ENCODE data around the gene GREB1L.
"Not testable (repeated sequence)": the region's sequence is repeated elsewhere in the genome, so short reads cannot be mapped to it uniquely, and the experiment has no call there.

The GREB1L gene

DNA sequence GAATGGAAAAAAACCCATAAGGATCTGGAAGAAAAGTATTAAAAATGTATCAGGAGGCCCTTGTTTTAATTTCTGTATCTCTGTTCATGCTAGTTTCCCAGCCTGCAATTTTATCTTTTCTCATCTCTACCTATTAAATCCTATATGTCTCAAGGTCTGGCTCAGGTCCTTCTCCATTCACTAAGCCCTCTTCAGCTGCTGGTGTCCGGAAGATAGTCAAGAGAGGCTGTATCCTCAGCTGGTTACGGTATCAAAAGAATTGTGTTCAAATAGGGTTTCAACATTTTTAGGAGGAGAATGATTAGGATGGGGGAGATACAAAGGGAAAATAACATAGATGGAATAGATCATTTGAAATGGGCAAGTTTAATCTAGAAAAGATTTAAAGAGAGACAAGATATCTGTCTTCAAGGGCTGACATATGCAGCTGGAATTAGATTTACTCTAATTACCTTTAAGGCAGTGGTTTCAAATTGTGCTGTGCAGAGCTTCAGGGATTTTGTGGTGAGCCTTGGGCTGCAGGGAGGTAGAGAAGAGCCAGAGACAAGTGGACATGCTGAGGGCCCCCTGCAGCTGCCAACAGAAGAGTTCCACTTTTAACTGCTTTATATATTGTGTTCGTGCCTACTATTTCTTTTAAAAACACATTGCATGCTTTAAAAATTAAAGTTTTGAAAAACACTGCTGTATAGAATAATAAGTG, 24.1 kb downstream of the GREB1L start:
- DNase-seq, result no peak

DNA sequence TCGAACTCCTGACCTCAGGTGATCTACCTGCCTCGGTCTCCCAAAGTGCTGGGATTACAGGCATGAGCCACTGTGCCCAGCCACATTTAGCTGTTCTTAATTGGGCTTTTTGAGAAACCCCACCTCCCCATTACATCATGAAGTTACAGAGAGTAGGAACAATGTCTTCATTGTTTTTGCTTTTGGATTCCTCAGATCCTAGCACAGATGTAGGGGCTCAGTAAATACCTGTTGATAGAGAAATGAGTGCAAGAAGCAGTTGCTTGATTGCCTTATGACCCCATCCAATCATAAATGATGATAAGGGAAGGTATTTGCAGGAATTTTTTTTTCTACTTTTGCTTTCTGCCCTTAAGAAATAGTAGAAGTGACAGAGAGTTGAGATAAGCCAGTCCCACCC, 25.4 kb downstream of the GREB1L start:
- DNase-seq, result no peak

DNA sequence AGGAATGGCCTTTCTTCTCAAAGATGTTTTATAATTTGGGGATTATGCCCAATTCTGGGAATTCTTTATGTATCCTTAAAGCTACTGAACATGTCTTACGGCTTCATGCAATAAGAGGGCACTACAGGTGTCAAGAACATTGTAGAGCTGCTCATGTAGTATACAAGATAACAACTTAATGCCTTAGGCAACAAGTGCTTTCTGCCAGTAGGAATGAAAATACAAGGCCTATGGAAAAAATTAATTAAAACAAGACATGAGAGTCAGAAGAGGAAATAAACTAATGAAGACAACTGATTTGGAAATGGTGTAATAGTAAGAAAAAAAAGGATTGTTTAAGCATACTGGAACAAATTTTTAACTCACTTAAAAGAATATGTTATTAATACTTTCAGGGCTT, 27.3 kb downstream of the GREB1L start:
- DNase-seq, result no peak

DNA sequence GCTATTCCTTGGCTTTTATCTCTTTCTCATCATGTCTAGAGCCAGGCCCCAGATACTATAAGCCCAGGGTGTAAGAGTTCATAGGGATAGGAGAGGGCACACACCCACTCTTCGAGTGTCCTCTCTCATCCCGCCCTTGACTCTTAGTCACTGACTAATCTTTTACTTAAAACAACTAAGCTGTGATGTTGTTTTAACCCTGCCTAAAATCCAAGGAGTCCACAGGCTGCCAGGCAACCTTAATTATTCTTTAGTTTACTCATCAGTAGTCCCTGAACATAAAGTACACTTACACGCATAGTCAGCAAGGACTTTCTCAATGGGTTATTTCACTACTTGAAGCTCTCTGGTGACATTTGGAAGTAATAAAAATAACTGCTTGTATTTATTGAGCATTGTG, 28.4 kb downstream of the GREB1L start:
- no peak for DNase-seq

DNA sequence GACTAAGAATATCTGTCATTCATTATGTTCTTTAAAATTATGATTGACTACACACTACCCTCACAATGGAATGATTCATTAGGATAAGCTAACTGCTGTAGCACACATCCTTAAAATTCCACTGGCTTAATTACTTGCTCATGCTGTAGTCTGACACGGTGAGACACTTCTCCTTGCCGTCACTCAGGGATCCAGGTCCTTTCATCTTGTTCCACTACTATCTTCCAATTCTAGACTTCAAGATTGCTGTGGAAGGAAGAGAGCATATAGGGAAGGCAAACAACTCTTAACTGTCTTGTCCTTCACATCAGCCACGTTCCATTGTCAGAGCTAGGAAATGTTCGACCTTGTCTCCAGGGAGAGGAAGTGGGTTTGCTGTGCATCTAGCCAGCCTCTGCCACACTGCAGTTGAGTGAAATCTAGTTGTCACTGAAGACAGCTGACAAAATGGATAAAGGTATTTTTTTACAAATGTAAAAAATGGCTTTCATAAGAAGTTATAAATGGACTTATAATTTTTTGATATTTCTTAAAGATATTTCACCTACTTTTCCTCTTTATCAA, 30.1 kb downstream of the GREB1L start:
- DNase-seq, result no peak

DNA sequence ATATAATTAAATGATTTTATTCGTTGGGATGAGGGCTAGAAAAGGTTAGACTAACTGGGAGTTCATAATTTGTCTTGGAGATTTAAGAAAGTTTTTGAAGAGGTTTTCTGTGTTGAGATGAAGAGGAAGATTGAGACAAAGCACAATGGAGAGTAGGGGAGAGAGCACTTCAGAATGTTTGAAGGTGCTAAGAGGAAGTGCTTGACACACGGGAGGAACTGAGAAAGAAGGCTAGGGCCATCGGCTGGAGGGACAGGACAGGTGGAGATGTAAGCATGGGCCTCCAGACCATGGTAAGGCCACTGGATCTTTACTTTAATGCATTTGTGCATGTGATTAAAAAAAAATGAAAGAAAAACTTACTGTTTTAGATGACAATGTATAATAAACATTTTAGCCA, 31.5 kb downstream of the GREB1L start:
- DNase-seq, result no peak

DNA sequence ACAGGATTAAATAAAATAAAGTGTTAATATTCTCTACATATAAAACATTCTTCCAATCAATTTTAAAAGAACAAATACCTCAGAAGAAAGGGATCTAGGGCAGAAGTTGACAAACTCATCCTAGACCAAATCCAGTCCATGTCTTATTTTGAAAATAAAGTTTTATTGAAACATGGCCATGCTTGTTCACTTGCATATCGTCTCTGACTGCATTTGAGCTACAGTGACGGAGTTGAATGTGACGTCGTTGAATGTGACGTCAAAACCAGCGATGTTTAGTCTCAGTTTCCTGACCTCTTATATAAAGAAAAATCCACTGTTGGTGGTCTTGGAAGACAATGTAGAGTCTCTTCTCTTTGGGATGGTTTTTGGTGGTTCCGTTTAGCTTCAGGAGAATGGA, 33.6 kb downstream of the GREB1L start:
- DNase-seq, result no peak

DNA sequence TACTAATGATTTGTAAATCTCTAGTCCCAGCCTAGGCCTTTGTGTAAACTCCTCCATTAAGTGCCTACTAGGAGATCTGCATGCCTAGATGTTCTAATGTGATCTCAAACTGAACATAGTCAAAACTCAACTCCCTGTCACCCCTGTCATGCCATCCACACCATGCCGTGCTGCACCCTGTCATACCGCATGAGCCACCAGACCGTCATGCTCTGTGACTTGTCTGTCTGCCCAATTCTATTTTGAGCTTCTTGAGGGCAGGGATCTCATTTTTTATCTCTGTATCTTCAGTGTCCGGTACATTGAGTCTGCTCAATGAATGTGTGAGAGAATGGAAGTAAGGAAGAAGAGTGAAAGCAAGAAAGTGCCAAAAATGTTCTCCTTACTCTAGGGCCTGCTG, 35.5 kb downstream of the GREB1L start:
- DNase-seq, result no peak

DNA sequence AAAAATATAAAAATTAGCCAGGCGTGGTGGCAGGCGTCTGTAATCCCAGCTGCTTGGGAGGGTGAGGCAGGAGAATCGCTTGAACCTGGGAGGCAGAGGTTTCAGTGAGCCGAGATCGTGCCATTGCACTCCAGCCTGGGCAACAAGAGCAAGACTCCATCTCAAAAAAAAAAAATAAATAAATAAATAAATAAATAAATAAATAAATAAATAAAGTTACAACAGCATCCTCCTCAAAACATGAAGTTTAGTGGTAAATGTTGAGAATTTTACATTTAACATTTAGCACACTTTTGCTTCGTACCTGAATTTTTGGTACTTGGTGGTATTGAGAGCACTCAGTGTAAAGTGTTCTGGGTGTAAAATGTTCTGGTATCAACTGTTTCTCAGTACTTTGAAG, 36.2 kb downstream of the GREB1L start:
- not testable (repeated sequence) for DNase-seq

DNA sequence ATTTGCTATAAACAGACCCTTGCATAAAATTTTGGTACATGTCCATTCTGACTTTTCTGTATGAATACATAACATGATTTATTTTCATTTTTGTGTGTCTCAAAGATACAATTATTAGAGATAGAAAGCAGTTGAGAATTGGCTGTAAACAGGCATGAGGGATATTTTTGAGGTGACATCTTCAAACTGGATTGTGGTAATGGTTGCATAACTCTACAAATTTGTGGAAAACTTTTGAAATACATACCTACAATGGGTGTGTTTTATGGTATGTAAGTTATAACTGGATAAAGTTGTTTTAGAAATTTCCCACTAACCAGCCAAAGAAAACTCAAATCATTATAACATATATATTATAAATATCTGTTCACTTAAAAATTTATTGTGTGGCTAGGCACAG, 39.6 kb downstream of the GREB1L start:
- DNase-seq, result no peak

DNA sequence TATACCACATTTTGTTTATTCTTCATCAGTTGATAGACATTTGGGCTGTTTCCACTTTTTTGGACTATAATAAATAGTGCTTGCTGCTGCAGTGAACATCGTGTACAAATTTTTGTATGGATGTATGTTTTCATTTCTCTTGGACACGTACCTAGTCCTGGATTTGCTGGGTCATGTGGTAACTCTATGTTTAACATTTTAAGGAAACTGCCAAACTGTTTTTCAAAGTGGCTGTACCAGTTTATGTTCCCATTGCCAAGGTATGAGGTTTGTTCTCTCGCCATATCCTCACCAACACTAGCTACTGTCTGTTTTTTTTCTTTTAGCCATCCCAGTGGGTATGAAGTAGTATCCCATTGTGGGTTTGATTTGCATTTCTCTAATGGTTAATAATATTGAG, 42.5 kb downstream of the GREB1L start:
- no peak for DNase-seq

DNA sequence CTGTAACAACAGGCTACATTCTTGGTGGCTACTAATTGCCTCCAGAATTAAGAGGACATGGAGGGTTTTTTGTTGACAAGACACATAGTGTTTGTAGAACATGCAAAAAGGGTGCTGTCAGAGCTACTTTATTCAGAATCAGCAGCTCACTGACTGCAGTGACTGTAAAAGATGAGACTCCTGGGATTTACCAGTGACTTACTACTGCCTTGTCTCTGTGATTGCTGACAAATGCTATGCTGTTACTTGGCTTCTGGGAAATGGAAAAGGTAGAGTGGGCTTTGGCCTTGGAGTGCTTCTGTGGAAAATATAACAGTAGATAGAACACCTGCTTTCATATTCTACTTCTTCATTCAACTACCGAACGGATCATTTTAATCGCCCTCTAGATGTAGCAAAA, 47.8 kb downstream of the GREB1L start:
- DNase-seq, result no peak

DNA sequence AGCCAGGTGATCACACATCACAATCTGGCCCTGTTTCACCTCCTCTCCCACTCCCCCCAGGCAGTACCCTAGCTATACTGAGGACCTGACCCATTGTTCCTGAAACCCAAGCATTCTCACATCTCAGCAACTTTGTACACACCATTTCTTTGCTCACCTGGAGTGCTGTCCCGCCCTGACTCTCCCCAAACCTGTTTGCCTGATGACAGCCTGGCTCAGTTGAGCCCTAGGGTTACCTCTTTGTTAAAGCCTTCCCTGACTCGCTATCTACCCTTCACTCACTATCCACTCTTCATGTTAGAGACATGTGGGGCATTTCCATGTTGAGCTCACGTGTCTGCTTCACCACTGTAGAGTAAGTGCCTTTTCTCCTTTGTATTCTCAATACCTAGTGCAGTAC, 49.1 kb downstream of the GREB1L start:
- DNase-seq, result no peak

DNA sequence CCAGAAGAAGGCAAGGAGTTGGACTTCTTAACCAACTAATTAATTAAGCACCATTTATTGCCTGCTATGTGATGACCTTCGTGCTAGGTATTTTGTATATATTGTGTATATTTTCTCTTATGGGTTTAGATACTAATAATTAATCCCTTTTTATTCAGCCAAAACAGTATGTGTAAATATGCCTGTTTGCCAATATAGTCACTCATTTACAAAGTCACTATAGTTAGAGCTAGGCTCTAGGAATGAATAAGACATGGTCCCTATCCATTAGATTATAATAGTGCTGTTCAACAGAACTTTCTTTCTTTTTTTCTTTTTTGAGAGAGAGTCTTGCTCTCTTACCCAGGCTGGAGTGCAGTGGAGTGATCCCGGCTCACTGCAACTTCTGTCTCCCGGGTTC, 51.4 kb downstream of the GREB1L start:
- DNase-seq, result no peak

DNA sequence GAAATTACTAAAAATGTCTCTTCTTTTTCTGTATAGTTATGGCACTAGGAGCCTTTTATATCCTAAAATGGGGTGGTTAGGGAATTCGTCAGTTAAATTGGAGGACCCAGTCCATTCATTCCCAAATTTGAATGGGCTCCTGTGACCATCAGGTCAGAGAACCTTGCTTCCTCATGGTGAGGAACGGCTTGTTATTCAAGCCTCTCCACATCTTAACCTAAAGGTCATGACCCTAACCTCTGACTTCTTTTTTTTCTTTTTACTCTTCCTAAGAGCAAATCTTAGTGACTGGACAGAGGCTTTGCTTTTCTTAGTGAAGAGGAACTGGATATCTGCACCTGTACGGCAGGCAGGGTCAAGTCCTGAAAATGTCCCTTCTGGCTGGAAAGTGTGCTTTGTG, 53.1 kb downstream of the GREB1L start:
- no peak for DNase-seq

DNA sequence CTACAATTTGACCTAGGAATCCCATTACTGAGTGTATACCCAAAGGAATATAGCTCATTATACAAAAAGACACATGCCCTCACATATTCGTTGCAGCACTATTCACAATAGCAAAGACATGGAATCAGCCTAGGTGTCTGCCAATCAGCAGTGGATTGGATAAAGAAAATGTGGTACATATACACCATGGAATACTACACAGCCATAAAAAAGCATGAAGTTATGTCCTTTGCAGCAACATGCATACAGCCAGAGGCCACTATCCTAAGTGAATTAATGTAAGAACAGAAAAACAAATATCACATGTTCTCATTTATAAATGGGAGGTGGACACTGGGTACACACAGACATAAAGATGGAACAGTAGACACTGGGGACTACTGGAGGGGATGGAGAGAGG, 54.0 kb downstream of the GREB1L start:
- DNase-seq, result no peak

DNA sequence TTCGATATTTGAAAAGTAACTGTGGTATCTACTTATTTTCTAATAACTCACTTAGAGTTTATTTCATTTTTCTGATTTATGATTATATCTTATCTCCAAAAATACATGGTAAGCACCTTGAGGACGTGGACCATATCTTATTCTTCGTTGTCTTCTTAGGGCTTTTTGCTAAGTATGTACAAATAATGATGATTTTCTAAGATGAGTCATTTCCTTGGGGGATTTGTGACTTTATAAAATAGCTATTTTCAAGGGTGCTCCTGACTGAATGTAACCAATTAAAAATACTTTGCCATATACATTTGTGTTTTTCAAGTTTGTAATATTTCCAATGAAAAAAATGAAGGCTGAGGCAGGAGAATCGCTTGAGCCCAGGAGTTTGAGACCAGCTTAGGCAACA, 56.3 kb downstream of the GREB1L start:
- DNase-seq, result no peak

DNA sequence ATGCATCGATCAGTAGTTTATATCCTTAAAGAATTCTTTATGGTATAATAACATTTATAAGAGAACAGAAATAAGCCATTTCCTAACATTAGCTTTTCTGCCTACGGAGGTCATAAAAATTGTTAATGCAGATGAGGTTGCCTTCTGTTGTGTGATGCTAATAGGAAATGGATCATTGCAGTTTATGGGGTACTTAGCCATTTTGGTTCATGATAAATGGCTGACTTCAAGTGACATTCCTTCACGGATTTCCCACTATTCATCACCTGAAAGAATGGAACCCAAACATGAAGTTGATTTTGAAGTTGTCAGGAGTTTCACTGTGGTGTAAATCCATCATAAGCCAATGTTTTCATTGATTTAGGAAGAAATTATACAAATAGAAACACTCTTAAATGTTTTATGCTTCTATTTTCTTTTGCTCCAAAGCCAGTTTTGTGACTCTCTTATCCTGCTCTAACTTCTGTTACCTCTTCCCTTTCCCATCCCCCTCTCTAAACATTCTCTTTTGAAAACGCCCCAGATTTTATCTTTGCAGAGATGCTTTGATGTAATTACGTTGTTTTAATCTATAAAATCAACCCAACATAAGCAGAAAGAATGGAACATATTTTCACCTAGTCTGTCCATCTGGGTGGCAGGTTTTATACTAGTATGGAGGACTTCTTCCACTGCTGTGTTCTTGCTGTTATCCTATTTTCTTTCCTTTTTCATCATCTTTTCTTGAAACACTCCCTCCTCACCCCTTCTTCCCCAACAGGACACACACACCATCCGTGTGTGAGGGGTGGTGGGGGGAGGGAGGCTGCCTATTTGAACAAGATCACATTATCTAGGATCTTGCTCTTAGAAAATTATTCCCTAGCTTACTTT, 58.2 kb downstream of the GREB1L start:
- DNase-seq, result no peak

DNA sequence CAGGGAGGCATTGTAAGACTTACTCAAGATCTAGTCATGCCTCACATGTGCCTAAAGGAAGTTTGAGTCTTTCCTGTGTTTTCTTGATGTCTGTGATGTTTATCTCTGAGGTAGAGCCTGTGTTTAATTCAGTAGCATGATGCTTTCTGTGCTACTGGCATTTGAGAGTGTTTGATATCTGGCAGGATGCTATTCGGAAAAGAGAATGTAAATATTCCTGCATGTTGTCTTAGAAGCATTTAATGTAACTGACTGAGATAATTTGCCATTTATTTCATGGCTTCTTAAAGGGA, 58.8 kb downstream of the GREB1L start:
- no peak for DNase-seq

DNA sequence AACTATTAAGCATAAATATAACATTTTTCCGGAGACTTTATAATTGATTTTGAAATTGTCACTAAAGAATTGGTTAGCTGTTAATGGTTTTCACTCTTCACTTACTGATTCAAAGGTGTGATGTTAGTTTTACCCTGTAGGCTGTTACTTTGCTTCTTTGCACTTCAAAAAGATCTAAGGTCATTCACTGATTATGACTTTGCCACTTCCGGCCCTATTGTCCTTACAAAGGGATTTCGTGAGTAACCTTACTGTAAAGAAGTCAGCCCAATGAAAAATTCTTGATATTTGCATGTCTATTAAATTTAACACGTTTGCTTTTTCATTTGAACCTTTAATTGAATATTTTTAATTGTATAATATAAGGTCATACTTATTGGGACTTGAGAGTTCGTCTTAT, 61.4 kb downstream of the GREB1L start:
- no peak for DNase-seq

DNA sequence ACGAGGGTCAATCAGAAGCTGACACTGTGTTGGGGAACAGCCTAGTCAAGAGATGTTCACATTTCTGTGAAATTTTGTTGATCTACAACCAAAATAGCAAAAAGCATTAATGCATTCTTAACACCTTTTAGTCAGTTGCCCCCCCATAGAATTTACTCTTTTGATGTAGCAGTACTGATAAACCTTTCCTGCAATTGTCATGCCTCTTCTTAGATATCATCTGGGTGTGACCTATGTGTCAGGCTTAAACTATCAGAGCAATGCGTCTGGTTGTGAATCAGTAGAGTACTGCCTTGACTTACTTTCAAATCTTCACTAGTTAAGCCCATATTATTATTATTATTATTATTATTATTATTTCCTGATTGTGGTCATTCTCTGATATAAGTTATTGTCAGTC, 61.9 kb downstream of the GREB1L start:
- DNase-seq, result no peak

DNA sequence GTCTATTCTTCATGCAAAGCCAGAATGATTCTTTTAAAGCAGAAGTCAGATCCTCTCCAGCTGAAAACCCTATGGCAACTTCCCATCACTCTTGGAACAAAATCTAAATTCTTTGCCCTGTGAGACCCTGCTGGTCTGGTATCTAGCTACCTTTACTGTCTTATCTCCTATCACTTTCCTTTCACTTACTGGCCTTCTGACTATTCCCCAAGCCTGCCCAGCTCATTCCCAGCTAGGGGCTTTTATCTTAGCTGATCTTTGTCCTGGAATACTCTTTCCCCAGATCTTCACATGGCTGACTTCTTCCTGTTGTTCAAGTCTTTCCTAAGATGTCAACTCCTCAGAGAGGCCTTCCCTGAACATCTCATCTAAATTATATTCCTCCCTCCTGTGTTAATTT, 63.6 kb downstream of the GREB1L start:
- DNase-seq, result no peak

DNA sequence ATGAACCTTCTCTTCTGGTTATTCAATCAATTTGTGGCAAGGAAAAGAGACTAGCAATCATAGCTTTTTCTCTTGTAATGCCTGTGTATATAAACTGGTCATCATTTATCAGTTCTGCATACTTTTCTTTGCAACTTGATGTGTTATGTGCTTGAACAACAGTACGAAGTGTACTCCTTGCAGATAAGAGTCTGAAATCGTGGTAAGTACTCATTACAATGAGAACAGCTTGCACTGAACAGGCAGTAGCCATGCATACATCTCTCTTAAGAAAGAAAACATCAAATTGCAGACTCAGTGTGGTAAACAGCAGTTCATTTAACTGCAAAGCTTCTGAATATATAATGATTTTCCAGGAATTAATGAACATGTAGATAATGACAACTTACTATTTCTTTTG, 64.3 kb downstream of the GREB1L start:
- DNase-seq, result no peak

DNA sequence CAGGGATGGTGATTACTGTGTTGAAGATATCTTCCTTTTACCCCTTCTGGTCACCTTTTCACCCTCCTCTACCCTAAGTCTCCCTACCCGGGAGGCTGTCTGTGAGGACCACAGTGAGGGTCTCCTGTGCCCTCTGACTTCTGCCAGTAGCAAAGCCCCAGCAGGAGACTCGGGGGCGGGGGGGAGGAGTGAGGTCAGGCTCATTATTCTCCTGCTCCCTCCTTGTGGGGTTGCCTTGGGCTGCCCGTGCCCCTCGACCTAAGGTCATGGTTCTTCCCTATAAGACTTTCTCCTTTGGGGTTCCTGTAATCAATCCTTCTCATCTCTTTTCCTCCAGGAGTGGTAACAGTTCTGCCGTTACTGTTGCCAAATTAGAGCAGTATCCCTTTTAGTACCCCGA, 65.5 kb downstream of the GREB1L start:
- DNase-seq, result no peak

DNA sequence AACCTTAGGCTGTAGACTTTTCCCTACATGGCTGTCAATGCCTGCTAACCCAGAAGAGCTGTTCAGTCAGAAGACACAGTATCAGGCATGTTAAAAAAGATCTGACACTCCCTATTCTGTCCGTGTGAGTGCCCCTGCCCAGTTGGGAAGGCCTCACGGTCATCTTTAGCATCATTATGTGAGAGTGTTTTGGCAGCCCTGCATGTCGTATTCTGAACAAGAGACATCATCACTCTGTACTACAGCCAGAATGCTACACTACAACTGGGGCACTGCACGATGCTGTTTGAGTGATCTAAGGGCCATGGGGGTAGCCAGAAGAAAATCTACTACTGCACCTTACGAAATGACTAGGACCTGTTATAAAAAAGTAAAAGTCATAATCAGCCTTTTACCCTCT, 67.2 kb downstream of the GREB1L start:
- no peak for DNase-seq

All from NCI-H1105 treated with DMSO at 0.1 percent for 48 hours (cell line).